Myocyte (in vitro differentiated cells): ENCODE measurements around the gene MTRR. TPM values are rescaled to one million over a fixed set of nuclear protein-coding genes. Genes with fewer than 3 reads are reported as not detected.
A peak's percentile ranks its signal among the peaks of the same experiment; 100 is the strongest.
"Not testable (repeated sequence)": the region's sequence is repeated elsewhere in the genome, so short reads cannot be mapped to it uniquely, and the experiment has no call there.

ENCODE experiments used
- DNase-seq: peaks from one replicate; pipeline ENCODE4 v3.0.0-alpha.2; 2012; ENCODE audit warnings: low read depth
- total RNA-seq: library from RNA; depleted of rRNA; stranded (reverse); fragments of >200 nt; gene quantifications from 2 replicates; pipeline ENCODE4 v1.2.3, GENCODE V29; 2014

Gene MTRR
- total RNA-seq, 1 donor from 2014 or later = 24.4 TPM

DNA sequence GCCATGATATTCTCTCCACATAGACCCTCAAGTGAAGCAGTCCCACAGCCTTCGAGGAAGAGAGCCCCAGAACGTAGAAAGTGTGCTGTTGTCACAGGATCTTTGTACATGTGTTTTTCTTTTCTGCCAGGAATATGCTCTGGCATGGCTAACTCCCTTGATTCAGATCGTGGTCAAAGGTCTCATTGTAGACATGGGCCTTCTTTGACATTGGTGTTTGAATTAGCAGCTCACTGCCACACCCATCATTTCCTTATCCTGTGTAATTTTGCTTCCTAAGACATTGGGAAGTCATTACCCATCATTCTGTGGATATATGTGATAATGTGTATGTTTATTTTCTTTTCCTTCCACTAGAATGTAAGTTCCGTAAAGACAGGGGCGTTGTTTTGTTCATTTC, 25.5 kb downstream of the MTRR start:
- no peak for DNase-seq

DNA sequence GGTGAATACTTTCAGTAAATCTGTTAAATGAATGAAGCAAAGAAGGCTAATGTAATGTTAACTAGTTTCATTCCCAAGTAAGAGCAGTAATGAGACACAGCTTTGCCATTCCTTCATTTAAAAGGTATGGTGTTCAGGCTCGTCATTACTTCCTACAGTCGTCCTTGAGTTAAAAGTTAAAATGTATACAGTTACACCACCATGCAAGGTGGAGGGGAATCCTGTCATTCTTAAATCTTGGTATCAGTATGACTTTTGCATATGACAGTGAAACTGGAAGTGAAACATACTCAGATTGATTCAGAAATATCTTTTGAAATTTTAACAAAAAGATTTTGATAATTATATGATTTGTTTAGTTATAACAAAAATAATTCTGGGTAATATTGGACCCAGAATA, 25.9 kb downstream of the MTRR start:
- DNase-seq = no peak

DNA sequence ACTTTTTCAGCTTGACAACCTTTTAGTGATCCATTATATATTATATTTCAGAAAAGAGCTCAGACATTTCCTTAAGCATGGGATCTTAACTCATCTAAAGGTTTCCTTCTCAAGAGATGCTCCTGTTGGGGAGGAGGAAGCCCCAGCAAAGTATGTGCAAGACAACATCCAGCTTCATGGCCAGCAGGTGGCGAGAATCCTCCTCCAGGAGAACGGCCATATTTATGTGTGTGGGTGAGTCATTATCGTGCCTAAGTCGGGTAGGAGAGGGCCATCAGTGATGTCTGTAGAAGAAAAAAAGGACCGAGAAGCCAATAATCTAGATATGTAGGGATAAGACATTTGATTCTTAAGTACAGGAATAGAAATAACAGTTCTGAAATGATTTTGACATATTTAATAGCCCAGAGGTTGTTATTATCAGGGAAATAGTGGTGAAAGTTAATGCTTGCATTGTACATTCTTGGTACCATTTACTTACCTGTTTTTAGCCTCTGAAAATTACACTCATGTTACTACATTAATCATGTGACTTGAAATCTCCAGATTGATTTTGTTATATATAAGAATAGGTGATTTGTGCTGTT, 28.2 kb downstream of the MTRR start:
- peak; percentile 52 for DNase-seq

DNA sequence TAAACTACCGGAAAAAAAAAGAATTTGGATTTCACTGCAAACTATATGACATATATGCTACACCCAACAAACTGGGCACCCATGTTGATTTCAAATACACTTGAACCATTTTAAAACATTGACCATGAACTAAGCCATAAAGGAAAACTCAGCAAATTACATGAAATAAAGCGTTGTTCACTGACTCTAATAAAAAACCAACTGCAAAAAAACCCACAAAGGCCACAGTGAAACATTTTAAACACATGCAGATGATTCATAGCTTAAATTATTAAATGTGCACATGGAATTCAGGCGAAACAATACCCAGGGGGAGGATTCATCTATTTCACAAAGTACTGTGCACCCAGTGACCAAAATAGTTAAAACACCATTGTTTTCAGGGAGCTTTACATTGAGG, 33.3 kb downstream of the MTRR start:
- no peak for DNase-seq

DNA sequence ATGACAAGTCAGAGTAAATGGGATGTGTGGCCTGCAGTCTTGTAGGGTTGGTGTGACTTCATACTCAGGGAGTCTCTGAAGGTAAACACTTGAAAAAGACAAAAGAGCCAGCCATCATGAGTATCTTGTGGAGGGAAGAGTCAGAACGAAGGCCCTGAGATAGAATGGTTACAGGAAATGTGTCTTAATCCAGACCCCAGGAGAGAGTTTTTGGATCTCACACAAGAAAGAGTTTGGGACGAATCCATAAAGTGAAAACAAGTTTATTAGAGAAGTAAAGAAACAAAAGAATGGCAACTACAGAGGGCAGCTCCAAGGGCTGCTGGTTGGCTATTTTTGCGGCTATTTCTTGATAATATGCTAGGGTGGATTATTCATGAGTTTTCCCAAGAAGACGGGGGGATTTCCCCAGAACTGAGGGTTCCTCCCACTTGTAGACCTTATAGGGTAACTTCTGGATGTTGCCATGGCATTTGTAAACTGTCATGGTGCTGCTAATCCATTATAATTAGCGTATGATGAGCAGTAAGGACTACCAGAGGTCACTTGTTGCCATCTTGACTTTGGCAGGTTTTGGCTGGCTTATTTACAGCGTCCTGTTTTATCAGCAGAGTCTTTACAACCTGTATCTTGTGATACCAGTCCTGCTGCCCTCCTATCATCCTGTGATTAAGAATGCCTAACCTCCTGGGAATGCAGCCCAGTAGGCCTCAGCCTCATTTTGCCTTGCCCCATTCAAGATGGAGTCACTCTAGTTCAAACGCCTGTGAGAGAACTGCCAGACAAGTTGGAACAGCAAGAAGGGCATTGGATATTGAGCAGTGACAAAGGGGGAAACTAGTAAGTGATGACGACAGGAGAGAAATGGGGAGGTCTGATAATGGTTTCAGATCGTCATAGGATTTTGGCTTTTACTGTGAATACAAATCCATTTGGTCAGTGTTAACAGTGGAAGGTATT, 34.0 kb downstream of the MTRR start:
- DNase-seq = no peak

DNA sequence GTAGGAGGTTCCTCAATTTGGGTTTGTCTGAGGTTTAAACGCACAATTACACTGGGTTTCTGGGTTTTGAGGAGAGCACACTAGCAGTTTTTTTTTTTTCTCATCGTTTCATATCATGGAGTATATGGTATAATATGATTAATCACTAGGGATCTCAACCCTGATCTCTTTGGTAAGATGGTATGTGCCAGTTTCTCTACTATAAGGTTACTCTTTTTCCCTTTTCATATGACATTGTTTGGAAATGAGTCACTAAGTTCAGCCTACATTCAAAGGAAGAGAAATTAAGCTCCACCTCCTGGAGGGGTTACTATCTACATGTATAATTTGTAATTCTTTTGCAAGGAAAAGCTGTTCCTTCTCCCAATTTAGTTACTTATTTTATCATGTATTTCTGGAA, 35.2 kb downstream of the MTRR start:
- DNase-seq = peak; percentile 24

DNA sequence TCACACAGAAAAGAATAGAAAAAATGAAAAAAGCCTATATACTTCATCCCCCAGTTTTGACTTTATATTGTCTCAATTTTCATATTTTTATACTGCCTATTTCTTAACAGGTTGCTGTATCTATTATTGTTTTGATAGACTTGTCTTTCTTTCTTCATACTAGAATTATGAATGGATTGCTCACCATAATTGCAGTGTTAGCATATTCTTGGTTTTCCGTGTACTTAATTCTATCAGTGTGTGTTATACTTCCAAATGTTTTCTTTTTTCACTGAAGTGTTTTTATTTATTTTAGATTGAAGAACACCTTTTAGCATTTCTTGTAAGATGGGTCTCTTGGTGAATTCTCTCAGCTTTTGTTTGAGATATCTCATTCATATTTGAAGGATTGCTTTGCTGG, 38.7 kb downstream of the MTRR start:
- DNase-seq = no peak

DNA sequence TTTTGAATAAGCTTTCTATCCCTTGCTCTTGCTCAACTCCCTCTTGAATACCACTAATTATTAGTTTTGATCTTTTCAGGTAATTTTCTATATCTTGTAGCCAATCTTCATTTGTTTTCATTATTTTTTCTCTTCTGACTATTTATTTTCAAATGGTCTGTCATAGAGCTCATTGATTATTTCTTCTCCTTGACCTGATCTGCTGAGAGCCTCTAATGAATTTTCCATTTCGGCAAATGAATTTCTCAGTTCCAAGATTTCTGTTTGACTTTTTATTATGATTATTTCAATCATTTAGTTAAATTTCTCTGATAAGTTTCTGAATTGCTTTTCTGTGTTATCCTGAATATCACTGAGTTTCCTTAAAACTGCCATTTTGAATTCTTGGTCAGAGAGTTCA, 39.4 kb downstream of the MTRR start:
- no peak for DNase-seq

DNA sequence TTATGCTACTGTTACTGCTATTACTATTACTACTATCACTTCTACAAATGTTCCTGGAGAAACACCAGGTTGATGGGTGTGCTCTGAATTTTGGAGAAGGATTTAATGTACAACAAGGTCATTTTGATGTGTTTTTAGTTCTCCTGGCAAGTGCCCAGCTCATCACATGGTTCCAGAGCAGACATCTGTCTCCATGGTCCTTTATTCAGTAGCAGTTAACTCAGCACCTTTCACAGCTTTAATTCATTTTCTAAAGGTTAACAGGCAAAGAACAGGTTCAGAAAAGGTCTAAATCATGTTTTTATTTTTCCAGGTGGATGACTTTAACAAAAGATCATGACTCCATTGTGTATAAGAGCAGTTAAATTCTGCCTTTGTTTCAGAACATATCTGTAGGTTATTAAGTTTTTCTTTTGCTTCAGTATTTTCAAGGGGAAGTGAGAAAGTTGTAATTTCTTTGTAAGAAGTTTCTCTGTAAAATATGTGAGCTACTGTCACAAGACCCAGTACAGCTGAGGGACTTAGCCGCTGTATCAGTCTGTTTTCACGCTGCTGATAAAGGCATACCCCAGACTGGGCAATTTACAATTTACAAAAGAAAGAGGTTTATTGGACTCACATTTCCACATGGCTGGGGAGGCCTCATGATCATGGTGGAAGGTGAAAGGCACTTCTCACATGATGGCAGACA, 41.9 kb downstream of the MTRR start:
- DNase-seq = no peak

DNA sequence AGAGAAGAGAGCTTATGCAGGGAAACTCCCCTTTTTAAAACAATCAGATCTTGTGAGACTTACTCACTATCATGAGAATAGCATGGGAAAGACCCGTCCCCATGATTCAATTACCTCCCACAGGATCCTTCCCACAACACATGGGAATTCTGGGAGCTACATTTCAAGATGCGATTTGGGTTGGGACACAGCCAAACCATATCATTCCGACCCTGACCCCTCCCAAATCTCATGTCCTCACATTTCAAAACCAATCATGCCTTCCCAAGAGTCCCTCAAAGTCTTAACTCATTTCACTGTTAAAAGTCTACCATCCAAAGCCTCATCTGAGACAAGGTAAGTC, 42.5 kb downstream of the MTRR start:
- DNase-seq = not testable (repeated sequence)

DNA sequence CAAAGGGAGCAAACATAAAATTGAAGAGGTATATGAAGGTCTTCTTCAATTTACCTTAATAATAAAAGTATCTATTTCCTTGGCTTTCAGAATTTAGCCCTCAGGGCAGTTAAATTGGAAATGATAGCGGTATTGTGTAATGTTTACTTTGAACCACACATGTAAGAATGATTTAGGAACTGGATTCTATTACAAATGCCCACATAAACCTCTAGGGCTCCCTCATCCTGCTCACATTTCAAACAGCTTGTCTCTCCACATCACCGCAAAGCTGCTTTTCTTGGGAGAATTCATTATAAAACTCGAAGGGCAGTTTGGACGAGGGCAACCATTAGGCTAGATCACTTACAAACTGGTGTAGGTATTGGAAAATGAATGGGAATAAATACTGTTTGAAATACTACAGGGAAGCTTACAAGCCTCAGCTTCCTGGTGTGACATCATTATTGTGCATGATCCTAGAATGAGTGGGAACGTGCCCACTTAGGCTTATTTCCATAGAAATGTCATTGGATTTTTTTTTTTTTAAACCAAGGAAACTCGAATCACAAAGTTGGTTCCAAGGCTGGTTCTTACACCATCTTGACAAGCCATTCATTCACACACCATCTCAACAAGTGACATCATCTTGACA, 47.3 kb downstream of the MTRR start:
- DNase-seq = peak; percentile 66

DNA sequence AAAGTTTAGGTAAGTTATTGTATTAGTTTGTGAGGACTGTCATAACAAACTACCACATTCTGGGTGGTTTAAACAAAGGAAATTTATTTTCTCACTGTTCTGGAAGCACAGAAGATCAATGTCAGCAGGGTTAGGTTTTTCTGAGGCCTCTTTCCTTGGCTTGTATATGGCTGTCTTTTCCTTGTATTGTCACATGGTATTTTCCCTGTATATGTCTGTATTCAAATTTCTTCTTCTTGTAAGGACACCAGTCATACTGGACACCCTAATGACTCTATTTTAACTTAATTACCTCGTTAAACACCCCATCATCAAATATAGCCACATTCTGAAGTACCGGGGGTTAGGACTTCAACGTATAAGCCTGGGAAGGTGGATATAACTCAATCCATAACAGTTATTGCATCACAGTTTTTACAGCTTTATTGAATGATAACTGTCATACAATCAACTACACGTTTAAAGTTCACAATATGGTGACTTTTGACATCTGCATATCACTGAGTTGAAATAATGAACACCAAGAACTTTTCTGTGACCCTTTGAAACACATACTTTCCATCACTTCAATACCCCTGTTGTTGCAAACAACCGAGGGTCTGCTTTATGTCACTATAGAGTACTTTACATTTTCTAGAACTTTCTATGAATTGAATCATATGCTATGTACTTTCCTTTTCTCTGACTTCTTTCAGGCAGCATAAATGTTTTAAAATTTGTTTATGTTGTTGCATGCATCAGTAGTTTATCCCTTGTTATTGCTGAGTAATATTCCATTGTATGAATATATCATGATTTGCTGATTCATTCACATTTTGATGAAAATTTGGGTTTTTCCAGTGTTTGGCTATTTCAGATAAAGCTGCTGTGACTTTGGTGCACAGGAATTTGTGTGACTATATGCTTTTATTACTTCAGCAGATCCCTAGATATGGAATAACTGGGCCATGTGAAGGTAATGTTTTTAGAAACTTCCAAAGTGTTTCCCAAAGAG, 48.5 kb downstream of the MTRR start:
- DNase-seq = no peak

DNA sequence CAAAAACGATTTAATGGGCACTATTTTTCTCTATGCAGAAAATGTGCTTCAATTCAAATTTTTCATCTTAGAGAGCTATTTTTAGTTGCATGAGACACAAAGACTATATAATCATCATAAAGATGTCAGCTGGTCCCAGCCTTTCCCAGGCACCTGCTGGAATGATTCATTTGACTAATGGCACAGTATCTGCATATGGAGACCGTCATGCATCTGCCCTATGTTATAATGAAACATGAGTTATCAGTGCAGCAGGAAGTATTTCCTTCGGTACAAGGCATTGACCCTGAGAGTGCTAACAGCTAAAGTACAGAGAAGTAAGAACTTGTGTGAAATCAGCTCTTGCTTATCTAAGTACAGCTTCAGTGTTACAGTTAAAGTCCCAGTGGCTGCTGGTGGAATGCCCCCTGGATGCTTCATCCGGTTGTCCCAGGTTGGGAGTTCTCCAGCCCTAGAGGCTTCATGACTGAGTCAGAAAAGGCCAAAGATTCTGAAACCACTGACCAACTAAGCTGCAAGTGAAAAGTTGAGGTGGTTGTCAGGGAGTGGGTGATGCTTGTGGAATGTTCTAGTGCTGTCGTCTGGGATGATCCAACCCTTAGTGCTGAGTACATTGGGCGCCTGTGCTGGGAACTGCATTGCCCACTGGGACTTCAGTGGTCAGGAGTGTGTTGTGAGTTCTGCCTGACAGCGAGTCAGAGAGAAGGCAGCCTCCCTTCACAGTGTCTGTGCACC, 57.2 kb downstream of the MTRR start:
- peak; percentile 84 for DNase-seq

DNA sequence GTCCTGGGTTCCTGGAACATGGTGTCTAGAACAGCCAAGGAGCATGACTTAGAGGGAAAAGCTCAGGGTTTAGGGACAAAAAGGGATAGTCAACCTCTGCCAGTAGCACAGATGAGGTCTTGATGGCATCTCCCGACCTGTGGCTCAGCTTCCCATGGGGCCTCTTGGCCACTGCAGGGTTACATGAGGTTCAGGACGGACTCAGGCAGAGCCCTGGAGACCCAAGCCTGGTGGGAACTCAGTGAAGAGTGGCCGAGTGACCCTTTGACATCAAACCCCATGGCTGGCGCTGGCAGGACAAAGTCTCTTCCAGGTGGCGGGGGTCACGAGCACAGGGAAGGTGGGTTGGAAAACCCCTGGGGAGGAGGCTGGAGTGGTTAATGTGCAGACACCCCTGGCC, 57.8 kb downstream of the MTRR start:
- DNase-seq = no peak

DNA sequence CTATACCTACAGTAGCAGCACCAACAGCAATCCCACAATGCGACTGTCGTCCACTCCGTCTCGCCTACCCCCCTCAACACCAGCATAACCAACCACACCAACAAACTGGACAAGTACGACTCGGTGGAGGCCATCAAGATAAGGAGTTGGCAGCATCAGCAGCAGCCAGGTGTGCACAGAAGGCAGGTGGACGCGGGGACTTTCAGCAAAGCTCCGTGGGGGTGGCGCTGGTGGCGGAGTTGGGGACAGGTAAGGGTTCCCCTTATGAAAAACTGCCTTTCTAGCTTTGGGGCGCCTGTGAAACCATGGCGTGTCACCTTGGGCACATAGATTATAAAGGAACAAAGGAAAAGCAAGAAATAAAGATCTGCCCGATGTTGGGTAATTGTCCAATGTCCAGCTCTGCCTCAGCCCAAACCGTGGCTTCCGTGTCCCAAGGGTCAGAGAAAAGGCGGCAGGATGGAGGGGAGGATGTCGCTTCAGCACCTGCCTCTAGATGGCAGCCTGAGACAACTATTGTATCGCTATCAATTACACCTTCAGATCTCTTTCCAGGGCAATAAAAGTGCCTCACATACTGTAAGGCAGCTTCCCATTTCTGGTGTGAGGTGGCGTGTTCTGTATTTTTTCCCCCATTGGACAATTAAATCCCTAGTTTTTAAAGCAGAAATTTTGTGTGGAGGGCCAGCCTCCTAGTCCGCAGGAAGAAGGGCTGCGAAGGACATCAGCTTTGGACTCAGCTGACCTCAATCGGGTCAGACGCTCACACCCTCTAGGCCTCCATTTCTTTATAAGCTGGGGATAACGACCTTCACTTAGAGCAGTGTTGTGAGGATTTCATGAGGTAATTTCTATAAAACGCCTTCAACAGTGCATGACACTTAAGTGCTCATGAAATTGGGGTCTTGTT, 58.8 kb downstream of the MTRR start:
- peak; percentile 55 for DNase-seq

DNA sequence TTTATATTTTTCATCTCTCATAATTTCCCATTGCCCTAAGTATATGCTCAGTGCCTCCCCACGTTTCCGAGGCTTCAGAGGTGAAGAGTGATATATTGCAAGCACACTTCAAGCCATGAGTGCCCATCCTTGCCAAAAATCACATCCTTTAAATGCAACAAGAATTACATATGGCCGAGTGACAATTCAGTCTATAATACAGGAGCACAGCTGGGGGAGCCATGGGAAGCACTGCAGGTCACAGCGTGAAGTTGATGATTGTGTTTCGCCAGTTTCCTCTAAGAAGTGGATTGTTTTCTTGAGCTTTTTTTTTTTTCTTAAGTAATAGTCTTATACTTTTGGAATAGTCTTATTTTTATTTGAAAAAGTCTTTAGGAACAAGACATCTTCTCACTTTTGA, 61.1 kb downstream of the MTRR start:
- no peak for DNase-seq

DNA sequence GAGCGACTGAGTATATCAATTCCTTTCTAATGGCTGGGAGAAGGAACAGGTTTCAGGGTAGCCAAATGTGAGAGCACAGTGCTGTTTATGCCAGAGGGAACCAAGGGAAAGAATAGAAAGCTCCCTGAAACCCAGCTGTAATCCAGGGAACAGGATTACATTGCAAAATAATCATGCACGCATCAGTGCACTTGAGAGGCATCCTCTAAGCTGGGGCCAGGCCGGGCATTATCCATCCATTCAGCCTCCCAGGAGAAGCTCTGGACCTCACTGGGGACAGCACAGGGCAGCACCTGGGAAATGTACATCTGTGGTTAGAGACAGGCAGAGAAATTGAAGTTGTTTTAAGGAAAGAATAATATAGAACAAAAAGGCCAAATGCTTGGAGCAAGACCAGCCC, 72.7 kb downstream of the MTRR start:
- DNase-seq = no peak

DNA sequence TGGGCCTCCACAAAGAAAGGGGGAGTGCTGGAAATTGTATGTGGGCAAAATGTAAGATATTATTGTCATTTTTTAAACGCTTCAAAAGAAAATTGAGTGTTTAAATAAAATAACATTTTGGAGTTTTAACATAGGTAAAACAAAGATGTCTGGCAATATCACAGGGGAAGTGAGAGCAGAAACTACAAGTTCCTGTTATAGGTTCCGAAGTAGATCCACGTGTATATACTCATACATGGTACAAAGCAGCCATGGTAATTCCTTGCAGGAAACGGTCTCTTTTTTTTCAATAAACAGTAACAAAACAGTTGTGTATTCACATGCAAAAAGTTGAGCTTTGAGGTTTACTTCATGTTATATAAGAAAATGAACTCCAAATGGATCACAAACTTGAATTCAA, 78.4 kb downstream of the MTRR start:
- DNase-seq = no peak
